Measurements from ENCODE around the gene CLIC3.

Gene CLIC3

GRCh38 chr9:136964171-136964689 lies 32.1 kb downstream of the CLIC3 start:
- no peak for DNase-seq (ENCODE audit: low spot score)

DNA sequence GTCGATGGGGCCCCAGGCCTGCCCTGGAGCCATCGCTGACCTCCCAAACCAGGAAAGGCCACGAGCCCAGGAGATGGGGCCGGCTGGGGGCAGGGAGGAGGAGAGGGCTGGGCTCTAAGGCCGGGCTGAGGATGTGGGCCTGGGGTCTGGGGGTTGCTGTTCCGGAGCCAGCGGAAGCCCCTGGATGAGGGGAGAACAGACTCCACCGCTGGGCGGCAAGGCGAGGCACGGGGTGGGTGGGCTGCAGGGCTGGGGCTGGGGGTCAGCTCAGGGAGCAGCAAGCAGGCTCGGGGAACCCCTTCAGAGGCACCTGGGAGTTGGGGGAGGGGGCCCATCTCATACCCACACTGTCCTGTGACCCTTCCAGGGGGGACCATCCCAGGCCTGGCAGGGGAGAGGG lies 32.6 kb downstream of the CLIC3 start:
- DNase-seq (ENCODE audit: low spot score), result no peak

DNA sequence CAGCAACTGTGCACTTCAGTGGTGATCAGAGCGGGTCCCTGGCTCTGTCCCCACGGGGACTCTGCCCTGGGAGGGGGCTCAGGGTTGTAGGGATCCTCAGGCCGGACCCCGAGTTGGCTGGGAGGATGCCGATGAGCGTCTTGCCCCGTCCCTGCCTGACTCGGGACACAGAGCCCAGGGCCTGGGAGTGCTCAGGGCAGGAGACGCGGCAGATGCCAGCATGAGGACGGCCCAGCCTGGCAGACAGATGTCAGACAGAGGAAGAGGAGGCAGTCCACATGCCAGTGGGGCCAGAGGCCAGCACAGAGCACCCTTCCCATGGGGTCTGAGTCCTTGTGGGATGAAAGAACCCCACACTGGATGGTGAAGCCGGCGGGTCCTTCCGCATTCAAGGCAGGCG lies 33.0 kb downstream of the CLIC3 start:
- DNase-seq (ENCODE audit: low spot score), result no peak

GRCh38 chr9:136962701-136963248 lies 33.6 kb downstream of the CLIC3 start:
- no peak for DNase-seq (ENCODE audit: low spot score)

- no peak for DNase-seq (ENCODE audit: low spot score)
These were observed 34.2 kb downstream of the CLIC3 start for GRCh38 chr9:136962163-136962562.

DNA sequence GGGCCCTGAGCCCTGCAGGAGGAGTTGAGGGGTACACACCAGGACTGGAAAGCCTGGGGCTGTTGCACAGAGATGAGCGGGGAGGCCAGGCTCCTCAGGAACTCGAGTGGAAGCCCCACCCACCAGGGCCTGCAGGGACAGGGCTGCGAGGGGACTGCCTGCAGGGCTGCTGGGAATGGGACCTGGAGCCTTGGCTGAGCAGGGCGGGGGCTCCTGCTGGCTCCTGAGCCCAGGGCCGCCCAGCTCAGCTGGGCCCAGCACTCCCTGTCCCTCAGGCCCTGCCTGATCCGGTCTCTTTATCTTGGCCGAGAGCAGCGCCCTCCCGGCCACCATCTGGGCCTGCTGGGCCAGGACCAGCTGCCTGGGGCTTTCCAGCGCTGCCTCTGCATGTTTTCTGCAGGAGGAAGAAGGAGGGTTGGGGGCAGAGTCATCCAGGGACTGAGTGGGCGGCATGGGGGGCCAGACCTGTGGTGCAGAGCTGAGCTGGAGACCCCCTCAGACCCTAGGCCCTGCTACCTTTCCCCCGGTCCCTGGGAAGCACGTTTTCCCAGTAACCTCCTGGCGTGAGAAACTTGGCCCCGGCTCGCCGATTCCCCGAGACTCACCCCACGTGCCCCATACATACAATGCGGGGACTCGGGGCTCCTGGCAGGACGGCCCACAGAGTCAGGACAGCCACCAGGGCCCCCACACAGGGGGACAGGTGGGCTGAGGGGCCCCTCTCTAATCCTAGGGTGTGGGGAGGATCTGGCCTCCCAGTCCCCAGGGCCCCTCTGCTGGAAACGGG lies 34.9 kb downstream of the CLIC3 start:
- DNase-seq (ENCODE audit: low spot score), result no peak

GRCh38 chr9:136960938-136961275 lies 35.5 kb downstream of the CLIC3 start:
- no peak for DNase-seq (ENCODE audit: low spot score)

- no peak for DNase-seq (ENCODE audit: low spot score)
These were observed 36.0 kb downstream of the CLIC3 start for GRCh38 chr9:136960212-136960937.

GRCh38 chr9:136958898-136959850 lies 37.2 kb downstream of the CLIC3 start:
- DNase-seq (ENCODE audit: low spot score), result no peak

DNA sequence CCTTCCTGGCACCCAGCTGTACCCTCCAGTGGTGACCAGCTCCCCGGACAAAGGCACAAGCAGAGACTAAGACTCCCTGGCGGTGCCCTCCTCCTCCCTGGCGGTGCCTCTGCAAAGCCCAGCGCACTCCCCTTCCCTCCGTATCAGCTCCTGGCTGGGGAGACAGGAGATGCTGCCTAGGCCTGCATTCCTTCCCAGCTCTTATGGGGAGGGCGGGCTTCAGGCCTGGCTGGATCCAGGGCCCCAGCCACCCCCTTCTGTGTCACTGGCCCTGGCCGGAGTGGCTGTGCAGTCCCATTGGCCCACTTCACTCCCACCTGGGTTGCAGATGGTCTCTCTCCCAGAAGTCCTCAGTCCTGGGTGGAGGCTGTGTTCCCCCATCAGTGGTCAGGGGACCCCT lies 37.9 kb downstream of the CLIC3 start:
- no peak for DNase-seq (ENCODE audit: low spot score)

DNA sequence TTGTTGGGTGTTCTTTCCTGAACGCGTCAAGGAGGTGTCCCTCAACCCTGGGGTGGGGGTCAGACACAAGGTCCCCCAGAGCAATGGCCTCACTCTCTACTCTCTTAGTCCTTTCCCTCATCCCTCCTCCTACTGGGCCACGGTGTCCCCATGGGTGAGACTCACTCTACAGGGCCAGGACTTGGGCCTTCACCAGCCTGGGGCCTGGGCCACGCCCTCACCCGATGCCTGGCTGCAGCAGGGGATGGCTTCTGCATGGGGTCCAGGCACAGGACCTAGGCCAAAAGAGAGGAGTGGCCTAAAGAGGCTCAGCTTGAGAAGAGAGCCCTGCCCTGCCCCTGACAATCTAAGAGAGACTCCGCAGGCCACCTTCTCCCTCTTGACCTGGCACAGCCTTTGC lies 38.5 kb downstream of the CLIC3 start:
- no peak for DNase-seq (ENCODE audit: low spot score)

DNA sequence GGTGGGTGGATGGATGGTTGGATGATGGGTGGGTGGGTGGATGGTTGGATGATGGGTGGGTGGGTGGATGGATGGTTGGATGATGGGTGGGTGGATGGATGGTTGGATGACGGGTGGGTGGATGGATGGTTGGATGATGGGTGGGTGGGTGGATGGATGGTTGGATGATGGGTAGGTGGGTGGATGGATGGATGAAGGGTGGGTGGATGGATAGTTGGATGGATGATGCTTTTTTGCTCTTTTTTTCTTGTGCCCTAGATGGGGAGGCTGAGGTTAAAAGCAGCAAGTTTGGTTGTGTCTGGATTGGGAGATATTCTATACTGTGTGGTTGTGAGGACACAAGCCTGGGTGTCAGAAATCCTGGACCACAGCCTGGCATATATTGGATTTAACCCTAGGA lies 38.9 kb downstream of the CLIC3 start:
- no peak for DNase-seq (ENCODE audit: low spot score)

DNA sequence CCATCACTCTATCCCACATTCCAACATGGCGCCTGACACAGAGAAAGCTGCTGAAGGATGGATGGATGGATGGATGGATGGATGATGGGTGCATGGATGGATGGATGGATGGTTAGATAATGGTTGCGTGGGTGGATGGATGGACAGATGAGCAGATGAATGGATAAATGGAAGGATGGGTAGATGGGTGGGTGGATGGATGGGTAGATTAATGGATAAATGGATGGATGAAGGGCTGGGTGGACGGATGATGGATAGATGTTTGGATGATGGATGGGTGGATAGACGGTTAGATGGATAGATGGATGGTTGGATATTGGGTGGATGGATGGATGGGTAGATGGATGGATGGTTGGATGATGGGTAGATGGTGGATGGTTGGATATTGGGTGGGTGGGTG lies 39.8 kb downstream of the CLIC3 start:
- DNase-seq (ENCODE audit: low spot score), result no peak

DNA sequence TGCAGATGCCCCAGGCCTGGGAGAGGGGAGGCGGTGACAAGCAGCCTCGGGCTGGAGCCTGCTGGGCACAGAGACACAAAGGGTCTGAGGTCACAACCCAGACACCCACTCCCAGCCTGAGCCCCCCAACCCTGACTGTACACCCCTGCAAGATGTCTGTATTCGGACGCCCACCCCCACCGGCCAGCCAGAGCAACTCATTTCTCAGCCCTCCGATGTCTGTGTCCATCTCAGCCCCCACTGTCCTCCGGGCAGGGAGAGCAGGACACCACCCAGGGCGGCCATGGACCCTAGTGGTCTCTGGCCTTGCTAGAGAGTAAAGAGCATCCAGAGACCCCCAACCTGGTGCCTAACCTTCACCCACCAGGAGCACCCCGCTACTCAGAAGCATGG lies 40.4 kb downstream of the CLIC3 start:
- no peak for DNase-seq (ENCODE audit: low spot score)

DNA sequence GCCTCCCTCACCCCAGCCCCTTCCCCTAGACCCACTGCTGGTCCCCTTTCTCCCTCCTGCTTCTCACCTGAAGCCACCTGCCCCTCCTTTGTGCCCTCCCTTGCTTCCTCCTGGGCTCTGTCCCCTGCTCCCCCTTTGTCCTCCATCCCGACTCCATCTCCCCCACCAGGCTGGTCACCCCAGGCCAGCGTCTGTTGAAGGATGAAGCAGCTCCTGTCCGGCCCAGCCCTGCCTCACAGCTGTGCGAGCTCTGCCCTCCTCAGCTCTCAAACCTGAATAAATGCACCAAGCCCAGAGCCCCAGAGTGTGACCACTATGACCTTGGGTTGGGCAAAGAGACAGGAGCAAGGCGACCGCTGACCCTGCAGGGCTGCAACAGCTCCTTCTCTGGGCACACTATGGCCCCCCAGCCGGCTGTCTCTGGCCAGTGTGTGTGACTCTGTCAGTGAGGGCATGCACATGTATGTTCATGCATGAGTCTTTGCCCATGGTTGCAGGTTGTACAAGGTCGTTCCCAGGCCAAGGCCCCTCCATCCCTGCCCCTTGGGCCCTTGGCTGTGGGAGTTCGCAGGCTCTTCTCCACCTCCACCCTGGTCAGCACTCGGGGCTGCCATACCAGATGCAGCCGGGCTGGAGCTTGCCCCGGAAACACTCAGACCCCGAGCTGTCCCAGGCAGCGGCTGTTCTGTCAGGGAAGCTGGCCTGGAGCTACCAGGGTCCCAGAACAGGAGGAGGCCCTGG lies 41.0 kb downstream of the CLIC3 start:
- DNase-seq (ENCODE audit: low spot score), result no peak

DNA sequence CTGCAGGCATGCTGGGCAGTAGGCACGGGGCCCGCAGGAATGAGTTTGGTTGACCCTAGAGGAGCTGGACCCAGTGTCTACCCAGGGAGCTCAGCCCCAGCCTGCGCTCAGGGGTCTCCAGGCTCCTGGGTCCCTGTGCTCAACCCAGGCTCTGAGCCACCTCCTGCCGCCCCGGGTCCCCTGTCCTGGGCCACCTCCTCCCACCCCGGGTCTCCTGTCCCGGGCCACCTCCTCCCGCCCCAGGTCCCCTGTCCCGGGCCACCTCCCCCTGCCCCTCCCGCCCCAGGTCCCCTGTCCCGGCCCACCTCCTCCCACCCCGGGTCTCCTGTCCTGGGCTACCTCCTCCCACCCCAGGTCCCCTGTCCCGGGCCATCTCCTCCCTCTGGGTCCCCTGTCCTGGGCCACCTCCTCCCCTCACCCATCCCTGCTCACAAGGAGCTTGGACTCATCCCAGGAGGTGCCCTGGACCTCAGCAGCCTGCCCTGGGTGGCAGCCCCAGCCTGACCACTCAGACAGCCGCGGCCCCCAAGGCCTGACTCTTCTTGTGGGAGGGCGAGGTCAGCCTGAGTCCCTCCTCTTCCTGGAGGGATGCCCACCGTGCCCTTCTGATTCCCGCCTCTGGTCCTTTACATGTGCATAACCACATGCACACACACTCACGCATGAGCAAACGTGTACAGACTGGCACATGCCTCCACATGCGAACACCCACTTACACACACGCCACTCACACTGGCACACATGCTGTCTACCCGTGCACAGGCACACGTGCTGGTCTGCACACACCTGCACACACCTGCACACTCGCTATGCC lies 41.9 kb downstream of the CLIC3 start:
- no peak for DNase-seq (ENCODE audit: low spot score)

- DNase-seq (ENCODE audit: low spot score), result no peak
These were observed 42.5 kb downstream of the CLIC3 start for GRCh38 chr9:136953771-136954269.

DNA sequence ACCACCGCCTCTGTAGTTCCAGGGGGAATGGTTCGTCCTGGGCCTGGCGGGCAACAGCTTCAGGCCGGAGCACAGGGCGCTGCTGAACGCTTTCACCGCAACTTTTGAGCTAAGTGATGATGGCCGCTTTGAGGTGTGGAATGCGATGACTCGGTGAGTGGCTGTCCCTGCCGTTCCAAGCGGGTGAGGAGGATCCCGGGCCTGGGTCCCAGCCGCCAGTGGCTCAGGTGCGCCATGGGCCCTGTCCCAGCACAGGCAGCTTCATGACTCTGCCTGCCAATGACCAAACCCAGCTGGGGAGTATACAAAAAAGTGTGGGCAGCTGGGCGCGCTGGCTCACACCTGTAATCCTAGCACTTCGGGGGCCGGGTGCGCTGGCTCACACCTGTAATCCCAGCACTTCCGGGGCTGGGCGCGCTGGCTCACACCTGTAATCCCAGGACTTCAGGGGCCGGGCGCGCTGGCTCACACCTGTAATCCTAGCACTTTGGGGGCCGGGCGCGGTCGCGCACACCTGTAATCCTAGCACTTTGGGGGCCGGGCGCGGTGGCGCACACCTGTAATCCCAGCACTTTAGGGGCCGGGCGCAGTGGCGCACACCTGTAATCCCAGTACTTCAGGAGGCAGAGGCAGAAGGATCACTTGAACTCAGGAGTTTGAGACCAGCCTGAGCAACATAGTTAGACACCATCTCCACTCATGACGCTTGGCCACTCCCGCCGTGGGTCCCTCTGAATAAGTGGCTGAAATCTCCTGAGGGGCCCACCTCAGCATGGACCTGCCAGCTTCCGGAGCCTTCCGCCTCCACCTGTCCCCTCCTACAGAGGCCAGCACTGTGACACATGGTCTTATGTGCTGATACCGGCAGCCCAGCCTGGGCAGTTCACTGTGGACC lies 43.2 kb downstream of the CLIC3 start:
- DNase-seq (ENCODE audit: low spot score), result no peak

DNA sequence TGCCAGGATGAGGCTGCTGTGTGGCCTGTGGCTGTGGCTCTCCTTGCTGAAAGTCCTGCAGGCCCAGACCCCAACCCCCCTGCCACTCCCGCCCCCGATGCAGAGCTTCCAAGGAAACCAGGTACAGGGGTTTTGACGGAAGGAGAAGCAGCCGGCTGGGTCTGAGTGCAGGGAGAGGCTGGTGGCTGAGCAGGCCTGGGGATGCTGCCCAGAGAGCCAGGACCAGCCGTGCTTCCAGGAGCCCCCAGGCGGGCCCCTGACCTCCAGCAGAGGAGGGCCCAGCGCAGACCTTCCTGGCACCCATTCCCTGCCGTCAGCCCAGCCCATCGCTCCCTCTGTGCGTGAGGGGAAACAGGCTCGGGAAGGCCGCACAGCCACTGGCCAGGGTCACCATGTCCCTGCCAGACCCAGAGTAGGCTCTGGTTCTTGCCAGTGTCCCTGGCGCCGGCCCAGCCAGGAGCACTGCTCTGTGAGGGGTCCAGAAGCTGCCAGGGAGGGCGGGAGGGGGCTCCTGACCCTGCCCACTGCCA lies 44.0 kb downstream of the CLIC3 start:
- DNase-seq (ENCODE audit: low spot score), result no peak
